Thyroid gland (tissue), 4 donors: Measurements from ENCODE around the gene TBCD. TPM values are rescaled to one million over a fixed set of nuclear protein-coding genes. Genes with fewer than 3 reads are reported as not detected.

Experiments used
- DNase-seq, 2 donors: peaks; one replicate each; pipeline ENCODE4 v3.0.0-alpha.2; 2019
- H3K27ac ChIP-seq, 3 donors: fragments of 200-600 bp; sonication (generic); 1 replicate in 2 of 3; 2 replicates in 1 of 3; pipeline ENCODE4 v1.5.1; 2016 to 2019; ENCODE audit warnings: mild to moderate bottlenecking in 1 of 3, moderate library complexity in 1 of 3
- H3K27me3 ChIP-seq: fragments of 200-600 bp; sonication (generic); one replicate; pipeline ENCODE4 v1.5.1; 2019
- H3K36me3 ChIP-seq, 2 donors: fragments of 200-600 bp; sonication (generic); one replicate each; pipeline ENCODE4 v1.5.1; 2016 to 2019
- H3K4me1 ChIP-seq, 2 donors: fragments of 200-600 bp; sonication (generic); one replicate each; pipeline ENCODE4 v1.5.1; 2017 to 2019
- H3K4me3 ChIP-seq, 3 donors: fragments of 200-600 bp; sonication (generic); replicated peaks in 1 of 3; 1 replicate in 2 of 3; 2 replicates in 1 of 3; pipeline ENCODE4 v1.5.1; 2016; ENCODE audit warnings: mild to moderate bottlenecking in 1 of 3
- H3K9me3 ChIP-seq: fragments of 200-600 bp; sonication (generic); one replicate; pipeline ENCODE4 v1.5.1; 2017
- POLR2A ChIP-seq, 2 donors: fragments of 450-650 bp; IDR thresholded peaks; one replicate each; pipeline ENCODE4 v1.6.1; 2017; ENCODE audit warnings: antibody characterized with exemption in 2 of 2, mild to moderate bottlenecking in 2 of 2, moderate library complexity in 1 of 2
- WGBS, 2 donors: methylation state at CpG; one replicate each; pipeline ENCODE4 v1.1.5; 2017; 5-methylcytosine and 5-hydroxymethylcytosine counted together
- intact Hi-C: fragments of 100-400 bp; cut with DNase I; formaldehyde crosslinking; loops from one replicate; pipeline ENCODE4 v1.15.1; 2023
- total RNA-seq, 4 donors: library from RNA; depleted of rRNA; stranded (reverse); fragments of >200 nt; gene quantifications; one replicate each; pipeline ENCODE4 v1.2.3, GENCODE V29; 2016
- TF ChIP-seq, protein P1 (sequence below), 6 experiments: fragments of 200-600 bp in 3 of 6; fragments of 450-650 bp in 3 of 6; sonication (generic) in 3 of 6; IDR thresholded peaks; one replicate each; pipeline ENCODE4 v1.5.1; 2016 to 2019; ENCODE audit warnings: antibody characterized with exemption in 6 of 6, mild to moderate bottlenecking in 2 of 6, inconsistent platforms in 1 of 6, moderate library complexity in 1 of 6

TBCD gene
- total RNA-seq, 4 donors from 2014 or later = 72.6 to 85.9 (median 79.6) TPM

DNA sequence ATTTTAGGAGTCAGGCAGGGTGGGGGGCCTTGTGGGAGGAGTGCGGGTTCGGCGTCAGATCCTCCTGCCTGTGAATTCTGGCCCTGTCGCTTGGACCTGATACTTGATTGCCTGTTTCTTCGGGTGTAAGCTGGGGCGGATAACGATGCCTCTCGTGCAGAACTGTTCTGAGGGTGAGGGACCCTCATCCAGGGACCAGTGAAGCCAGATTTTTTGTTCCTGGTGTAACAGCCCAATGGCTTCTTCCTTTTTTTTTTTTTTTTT is 1.3 kb downstream of the TBCD start:
- 63 to 73% methylated on average over 8 of the region's 8 CpGs for WGBS, 2 donors
- no peak for DNase-seq
- peaks cover 8 to 11% of the 10 kb centered on the region in 2 donors for H3K4me1 ChIP-seq
- H3K9me3 ChIP-seq = no peaks in the 10 kb centered on the region
- no peak overlapping the region for H3K4me3 ChIP-seq
- H3K27ac ChIP-seq = no peak overlapping the region
- H3K36me3 ChIP-seq = no peaks in the 10 kb centered on the region
- intact Hi-C loops = loop anchor here (5.0 kb wide), 1 partner anchor 36 kb away; the partner anchor contains the start of gene FN3KRP
- no peaks in the 10 kb centered on the region for H3K27me3 ChIP-seq
- TF ChIP-seq, protein P1, sequence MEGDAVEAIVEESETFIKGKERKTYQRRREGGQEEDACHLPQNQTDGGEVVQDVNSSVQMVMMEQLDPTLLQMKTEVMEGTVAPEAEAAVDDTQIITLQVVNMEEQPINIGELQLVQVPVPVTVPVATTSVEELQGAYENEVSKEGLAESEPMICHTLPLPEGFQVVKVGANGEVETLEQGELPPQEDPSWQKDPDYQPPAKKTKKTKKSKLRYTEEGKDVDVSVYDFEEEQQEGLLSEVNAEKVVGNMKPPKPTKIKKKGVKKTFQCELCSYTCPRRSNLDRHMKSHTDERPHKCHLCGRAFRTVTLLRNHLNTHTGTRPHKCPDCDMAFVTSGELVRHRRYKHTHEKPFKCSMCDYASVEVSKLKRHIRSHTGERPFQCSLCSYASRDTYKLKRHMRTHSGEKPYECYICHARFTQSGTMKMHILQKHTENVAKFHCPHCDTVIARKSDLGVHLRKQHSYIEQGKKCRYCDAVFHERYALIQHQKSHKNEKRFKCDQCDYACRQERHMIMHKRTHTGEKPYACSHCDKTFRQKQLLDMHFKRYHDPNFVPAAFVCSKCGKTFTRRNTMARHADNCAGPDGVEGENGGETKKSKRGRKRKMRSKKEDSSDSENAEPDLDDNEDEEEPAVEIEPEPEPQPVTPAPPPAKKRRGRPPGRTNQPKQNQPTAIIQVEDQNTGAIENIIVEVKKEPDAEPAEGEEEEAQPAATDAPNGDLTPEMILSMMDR (IDR thresholded peaks at IDR 0.05) = no peak
- no peak for TF ChIP-seq POLR2A (IDR thresholded peaks at IDR 0.05)

DNA sequence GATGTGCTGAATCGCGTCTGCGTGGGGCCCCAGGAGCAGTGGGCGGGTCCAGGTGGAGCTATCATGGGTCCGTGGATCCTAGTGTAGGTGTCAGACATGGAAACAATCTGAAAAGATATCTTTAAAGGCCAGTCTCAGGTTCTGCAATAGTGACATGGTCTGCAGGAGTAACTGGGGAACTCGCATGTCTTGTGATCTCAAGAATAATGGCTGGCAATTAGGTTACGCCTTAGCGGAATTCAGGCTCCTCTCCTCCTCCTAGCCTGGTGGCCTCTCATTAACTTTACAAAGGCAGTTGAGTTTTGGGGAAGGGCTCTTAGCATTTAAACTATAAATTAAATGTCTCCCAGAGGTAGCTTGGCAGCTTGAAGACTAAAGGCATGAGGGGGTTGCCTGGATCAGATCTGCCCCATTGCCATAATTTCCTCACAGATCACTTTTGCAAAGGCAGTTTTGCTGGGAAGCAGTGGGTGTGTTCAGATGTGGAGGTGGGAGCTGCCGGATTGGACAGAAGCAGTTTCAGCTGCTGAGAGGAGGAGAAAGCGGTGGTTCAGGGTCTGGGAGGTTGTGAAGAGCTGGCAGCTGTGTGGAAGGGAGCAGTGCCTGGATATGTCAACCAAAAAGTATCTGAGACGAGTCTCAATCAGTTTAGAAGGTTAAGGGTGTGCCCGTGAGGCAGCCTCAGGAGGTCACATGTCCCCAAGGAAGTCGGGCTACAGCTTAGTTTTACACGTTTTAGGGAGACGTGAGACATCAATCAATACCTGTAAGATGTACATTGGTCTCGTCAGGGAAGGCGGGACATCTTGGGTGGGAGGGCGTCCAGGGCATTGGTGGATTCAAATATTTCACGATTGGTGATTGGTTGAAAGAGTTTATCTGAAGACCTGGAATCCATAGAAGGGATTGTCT is 2.7 kb downstream of the TBCD start:
- Histone ChIP-seq H3K4me3 (no peak overlapping the region), H3K27ac (no peak overlapping the region), H3K9me3 (no peaks in the 10 kb centered on the region), H3K27me3 (no peaks in the 10 kb centered on the region), H3K4me1 (peaks cover 8 to 11% of the 10 kb centered on the region in 2 donors), H3K36me3 (no peaks in the 10 kb centered on the region)
- TF ChIP-seq, protein P1 (IDR thresholded peaks at IDR 0.05) = no peak
- WGBS, 2 donors = 87 to 92% methylated on average over 19 of the region's 19 CpGs
- no peak for DNase-seq
- intact Hi-C loops = loop anchor here (5.0 kb wide), 1 partner anchor 37 kb away; the partner anchor contains the start of gene FN3KRP

DNA sequence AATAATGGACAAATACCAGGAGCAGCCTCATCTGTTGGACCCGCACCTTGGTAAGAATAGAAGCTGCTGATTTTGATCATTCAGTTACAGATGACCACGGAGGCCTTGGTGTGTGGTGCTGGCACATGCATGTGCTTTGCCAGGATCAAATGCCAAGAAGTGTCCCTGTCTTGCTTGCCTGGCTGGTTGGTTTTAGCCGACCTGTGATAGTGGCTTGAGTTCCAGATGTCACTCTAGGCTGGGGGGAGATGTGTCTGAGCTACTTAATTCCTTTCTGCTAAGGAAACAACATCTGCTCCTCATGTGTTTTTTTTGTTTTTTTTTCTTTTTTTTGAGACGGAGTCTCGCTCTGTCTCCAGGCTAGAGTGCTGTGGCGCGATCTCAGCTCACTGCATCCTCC is 4.3 kb downstream of the TBCD start:
- H3K9me3 ChIP-seq = no peaks in the 10 kb centered on the region
- TF ChIP-seq, protein P1 (IDR thresholded peaks at IDR 0.05) = no peak
- no peak for TF ChIP-seq POLR2A (IDR thresholded peaks at IDR 0.05)
- WGBS, 2 donors = 92 to 93% methylated on average over 7 of the region's 7 CpGs
- H3K27me3 ChIP-seq = no peaks in the 10 kb centered on the region
- no peak for DNase-seq
- no peak overlapping the region for H3K27ac ChIP-seq
- intact Hi-C loops = no loop called here
- H3K4me3 ChIP-seq = no peak overlapping the region
- H3K4me1 ChIP-seq = peaks cover 8 to 11% of the 10 kb centered on the region in 2 donors
- no peaks in the 10 kb centered on the region for H3K36me3 ChIP-seq

DNA sequence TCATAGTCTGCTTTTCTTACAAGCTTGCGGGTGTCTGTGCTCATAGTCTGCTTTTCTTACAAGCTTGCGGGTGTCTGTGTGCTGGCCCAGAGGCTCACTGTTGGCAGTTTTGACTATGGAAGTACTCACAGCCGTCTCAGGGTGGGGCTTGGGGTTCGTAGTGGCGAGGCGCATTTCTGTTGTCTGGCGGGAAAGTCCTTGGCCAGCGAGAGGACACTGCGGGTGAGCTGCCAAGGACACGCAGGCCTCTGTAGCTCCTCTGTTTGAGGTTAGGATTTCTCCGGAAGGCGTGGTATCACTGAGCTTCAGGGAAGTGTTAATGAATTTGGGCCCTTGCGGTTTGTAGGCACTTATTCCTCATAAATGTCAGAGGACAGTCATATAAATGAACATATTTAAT is 13.5 kb downstream of the TBCD start:
- Histone ChIP-seq H3K27ac (no peak overlapping the region), H3K4me3 (no peak overlapping the region), H3K27me3 (no peaks in the 10 kb centered on the region), H3K9me3 (no peaks in the 10 kb centered on the region), H3K36me3 (peaks cover 6 to 9% of the 10 kb centered on the region in 2 donors), H3K4me1 (no peaks in the 10 kb centered on the region)
- TF ChIP-seq, protein P1 (IDR thresholded peaks at IDR 0.05) = no peak
- TF ChIP-seq POLR2A (IDR thresholded peaks at IDR 0.05) = no peak
- intact Hi-C loops = loop anchor here (5.0 kb wide), 1 partner anchor 98 kb away; no protein-coding TSS in a partner anchor
- no peak for DNase-seq
- 77 to 91% methylated on average over 13 of the region's 13 CpGs for WGBS, 2 donors

DNA sequence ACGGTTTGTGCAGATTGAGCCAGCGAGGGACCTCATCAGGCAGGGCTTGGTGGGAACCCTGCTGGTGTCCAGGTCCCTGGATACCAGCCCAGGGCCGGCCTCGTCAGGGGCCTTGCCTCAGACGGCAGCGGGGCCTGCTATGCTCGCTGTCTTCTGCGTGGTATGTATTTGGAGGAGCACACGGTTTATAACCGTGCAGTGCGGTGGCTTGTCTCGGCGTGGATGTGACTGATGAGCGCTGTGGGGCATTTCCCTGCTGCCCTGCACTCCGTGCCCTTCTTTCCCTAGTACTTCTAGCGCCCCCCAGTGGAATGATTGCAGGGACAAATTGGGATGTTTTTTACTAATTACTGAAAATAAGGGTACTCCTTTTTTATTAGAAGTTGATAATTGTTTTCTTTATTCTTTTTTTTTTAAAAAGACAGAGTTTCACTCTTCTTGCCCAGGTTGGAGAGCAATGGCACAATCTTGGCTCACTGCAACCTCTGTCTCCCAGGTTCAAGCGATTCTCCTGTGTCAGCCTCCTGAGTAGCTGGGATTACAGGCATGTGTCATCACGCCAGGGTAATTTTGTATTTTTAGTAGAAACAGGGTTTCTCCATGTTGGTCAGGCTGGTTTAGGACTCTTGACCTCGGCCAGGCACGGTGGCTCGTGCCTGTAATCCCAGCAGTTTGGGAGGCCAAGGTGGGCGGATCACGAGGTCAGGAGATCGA is 15.3 kb downstream of the TBCD start:
- Histone ChIP-seq H3K36me3 (peaks cover 6 to 9% of the 10 kb centered on the region in 2 donors), H3K4me3 (no peak overlapping the region), H3K27ac (no peak overlapping the region), H3K27me3 (no peaks in the 10 kb centered on the region), H3K4me1 (no peaks in the 10 kb centered on the region), H3K9me3 (no peaks in the 10 kb centered on the region)
- TF ChIP-seq, protein P1 (IDR thresholded peaks at IDR 0.05) = peak in 3 of 6 experiments; percentile 22 to 44 (median 36)
- TF ChIP-seq POLR2A (IDR thresholded peaks at IDR 0.05) = no peak
- WGBS, 2 donors = 79 to 84% methylated on average over 24 of the region's 24 CpGs
- intact Hi-C loops = loop anchor here (5.0 kb wide), 1 partner anchor 100 kb away; no protein-coding TSS in a partner anchor
- DNase-seq = peak in 1 of 2 donors; percentile 30
